Measurements from ENCODE around the gene OPCML. TPM values are rescaled to one million over a fixed set of nuclear protein-coding genes. Genes with fewer than 3 reads are reported as not detected.

Gene OPCML
- total RNA-seq, 1 experiment from 2014 or later: not detected

DNA sequence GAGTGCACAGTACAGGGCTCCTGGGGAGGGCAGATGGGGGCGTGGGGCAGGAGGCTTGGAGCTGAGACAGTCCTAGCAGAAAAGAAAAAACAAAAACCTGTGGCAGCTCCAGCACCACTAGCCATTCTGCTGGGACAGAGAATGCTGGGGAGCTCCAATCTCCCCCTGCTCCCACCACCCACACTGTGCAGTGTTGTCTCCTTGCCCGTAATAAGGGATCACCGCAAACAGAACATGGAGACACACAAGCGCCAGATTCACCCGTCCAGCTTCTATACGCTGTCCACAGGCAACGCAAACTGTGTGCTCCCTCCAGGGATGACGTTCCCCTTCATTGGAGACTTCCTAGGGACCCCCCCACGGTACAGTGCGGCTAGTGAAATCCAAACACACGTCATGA is 31.4 kb downstream of the OPCML start:
- DNase-seq: no peak
- POLR2A ChIA-PET: no interaction called here
- Mint-ChIP-seq H3K4me3 (ENCODE audit: unreplicated experiment) (no peak overlapping the region), H3K27me3 (ENCODE audit: insufficient read depth, unreplicated experiment) (peaks cover 23% of the 10 kb centered on the region), H3K36me3 (ENCODE audit: insufficient read depth, unreplicated experiment) (no peaks in the 10 kb centered on the region), H3K9me3 (ENCODE audit: unreplicated experiment) (no peaks in the 10 kb centered on the region), H3K27ac (ENCODE audit: unreplicated experiment) (no peak overlapping the region), H3K4me1 (ENCODE audit: low read depth, unreplicated experiment) (no peaks in the 10 kb centered on the region)
- BruUV-seq (replicated peaks): no TSS peak
- H3K4me3 ChIP-seq (ENCODE audit: low read depth, low read length): no peak overlapping the region
- no peaks in the 10 kb centered on the region for H3K36me3 ChIP-seq (ENCODE audit: control insufficient read depth, insufficient read depth, low read length)
- CTCF ChIA-PET: no interaction called here
- H3K27me3 ChIP-seq (replicated peaks; ENCODE audit: control insufficient read depth, insufficient read depth, low read length): no peaks in the 10 kb centered on the region
- H3K9me3 ChIP-seq: no peaks in the 10 kb centered on the region
- no peak for TF ChIP-seq CTCF (IDR thresholded peaks at IDR 0.05; ENCODE audit: insufficient read depth in 1 of 2, low read depth in 1 of 2, low read length in 1 of 2, severe bottlenecking in 1 of 2, unreplicated experiment in 1 of 2)
- H3K4me1 ChIP-seq: no peaks in the 10 kb centered on the region
- intact Hi-C loops (cut with micrococcal nuclease; ENCODE audit: unreplicated experiment): loop anchor here (5.0 kb wide), 1 partner anchor 321 kb away; no protein-coding TSS in a partner anchor

DNA sequence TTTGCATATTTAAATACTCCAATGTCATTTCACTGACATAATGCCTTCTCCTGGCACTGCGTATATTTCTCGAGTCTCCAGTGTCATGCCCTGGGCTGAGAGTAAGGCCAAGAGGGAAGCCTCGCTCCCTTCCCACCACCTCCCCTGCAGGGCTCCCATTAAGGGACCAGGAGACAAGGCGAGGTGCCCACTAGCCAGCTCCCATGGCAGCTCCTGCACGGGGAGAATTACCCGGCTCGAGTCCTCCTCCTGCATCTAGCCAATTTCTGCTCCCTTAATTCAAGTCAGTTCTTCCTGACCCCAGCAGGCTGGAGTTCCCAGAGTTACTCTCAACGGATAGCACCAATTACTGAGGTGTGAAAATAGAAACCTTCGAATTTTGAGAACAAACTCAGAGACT is 31.9 kb downstream of the OPCML start:
- H3K27me3 ChIP-seq (replicated peaks; ENCODE audit: control insufficient read depth, insufficient read depth, low read length): no peaks in the 10 kb centered on the region
- intact Hi-C loops (cut with micrococcal nuclease; ENCODE audit: unreplicated experiment): loop anchor here (5.0 kb wide), 1 partner anchor 322 kb away; no protein-coding TSS in a partner anchor
- H3K4me3 ChIP-seq (ENCODE audit: low read depth, low read length): no peak overlapping the region
- POLR2A ChIA-PET: no interaction called here
- CTCF ChIA-PET: no interaction called here
- H3K9me3 ChIP-seq: no peaks in the 10 kb centered on the region
- H3K36me3 ChIP-seq (ENCODE audit: control insufficient read depth, insufficient read depth, low read length): no peaks in the 10 kb centered on the region
- H3K4me1 ChIP-seq: no peaks in the 10 kb centered on the region
- H3K27me3 Mint-ChIP-seq (ENCODE audit: insufficient read depth, unreplicated experiment): peaks cover 18% of the 10 kb centered on the region
- H3K27ac Mint-ChIP-seq (ENCODE audit: unreplicated experiment): no peak overlapping the region
- H3K36me3 Mint-ChIP-seq (ENCODE audit: insufficient read depth, unreplicated experiment): no peaks in the 10 kb centered on the region
- H3K9me3 Mint-ChIP-seq (ENCODE audit: unreplicated experiment): no peaks in the 10 kb centered on the region
- no peak overlapping the region for H3K4me3 Mint-ChIP-seq (ENCODE audit: unreplicated experiment)
- no TSS peak for BruUV-seq (replicated peaks)
- DNase-seq: no peak
- H3K4me1 Mint-ChIP-seq (ENCODE audit: low read depth, unreplicated experiment): no peaks in the 10 kb centered on the region
- no peak for TF ChIP-seq CTCF (IDR thresholded peaks at IDR 0.05; ENCODE audit: insufficient read depth in 1 of 2, low read depth in 1 of 2, low read length in 1 of 2, severe bottlenecking in 1 of 2, unreplicated experiment in 1 of 2)

DNA sequence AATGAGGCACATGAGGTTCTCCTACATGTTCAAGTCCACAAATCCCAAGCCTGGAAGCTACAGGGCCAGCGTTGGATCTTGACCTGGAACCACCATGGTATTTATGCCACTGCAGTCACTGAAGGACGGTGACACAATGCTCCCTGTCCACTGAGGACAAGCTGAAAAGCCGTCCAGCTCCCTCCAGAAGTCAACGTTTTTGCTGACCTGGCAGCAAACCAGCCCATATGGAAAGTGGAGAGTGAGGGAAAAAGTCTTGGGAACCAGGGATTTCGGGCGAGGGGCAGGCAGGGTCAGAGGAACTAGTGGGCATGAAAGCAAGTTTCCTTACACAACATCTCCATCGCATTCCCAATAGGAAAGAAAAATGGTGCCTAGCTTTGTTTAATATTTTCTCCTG is 33.3 kb downstream of the OPCML start:
- 0 out of 2 replicates have a peak, but pooled peaks cover 4% of the 10 kb centered on the region for H3K9me3 ChIP-seq
- H3K4me1 Mint-ChIP-seq (ENCODE audit: low read depth, unreplicated experiment): no peaks in the 10 kb centered on the region
- no TSS peak for BruUV-seq (replicated peaks)
- H3K36me3 ChIP-seq (ENCODE audit: control insufficient read depth, insufficient read depth, low read length): no peaks in the 10 kb centered on the region
- ChIA-PET CTCF (no interaction called here), POLR2A (no interaction called here)
- H3K27me3 Mint-ChIP-seq (ENCODE audit: insufficient read depth, unreplicated experiment): peaks cover 12% of the 10 kb centered on the region
- no peak overlapping the region for H3K4me3 Mint-ChIP-seq (ENCODE audit: unreplicated experiment)
- no peak for TF ChIP-seq CTCF (IDR thresholded peaks at IDR 0.05; ENCODE audit: insufficient read depth in 1 of 2, low read depth in 1 of 2, low read length in 1 of 2, severe bottlenecking in 1 of 2, unreplicated experiment in 1 of 2)
- no peak overlapping the region for H3K4me3 ChIP-seq (ENCODE audit: low read depth, low read length)
- H3K27ac Mint-ChIP-seq (ENCODE audit: unreplicated experiment): no peak overlapping the region
- H3K27me3 ChIP-seq (replicated peaks; ENCODE audit: control insufficient read depth, insufficient read depth, low read length): no peaks in the 10 kb centered on the region
- intact Hi-C loops (cut with micrococcal nuclease; ENCODE audit: unreplicated experiment): no loop called here
- DNase-seq: no peak
- H3K4me1 ChIP-seq: no peaks in the 10 kb centered on the region
- no peaks in the 10 kb centered on the region for H3K36me3 Mint-ChIP-seq (ENCODE audit: insufficient read depth, unreplicated experiment)
- H3K9me3 Mint-ChIP-seq (ENCODE audit: unreplicated experiment): no peaks in the 10 kb centered on the region
